Coronary artery (tissue), 2 donors: ENCODE data around the gene SUSD3.

Experiments
- DNase-seq: peaks from one replicate; pipeline ENCODE4 v3.0.0-alpha.2; 2017; ENCODE audit warnings: low spot score
- H3K27ac ChIP-seq, 2 donors: fragments of 200-600 bp; sonication (generic); one replicate each; pipeline ENCODE4 v1.5.1; 2016 to 2019
- H3K4me3 ChIP-seq: fragments of 200-600 bp; sonication (generic); 2 replicates; pipeline ENCODE4 v1.5.1; 2016; ENCODE audit warnings: mild to moderate bottlenecking, moderate library complexity
- TF ChIP-seq, protein P1 (sequence below): fragments of 200-600 bp; sonication (generic); IDR thresholded peaks from one replicate; pipeline ENCODE4 v1.5.1; 2019; ENCODE audit warnings: antibody characterized with exemption

The SUSD3 gene

DNA sequence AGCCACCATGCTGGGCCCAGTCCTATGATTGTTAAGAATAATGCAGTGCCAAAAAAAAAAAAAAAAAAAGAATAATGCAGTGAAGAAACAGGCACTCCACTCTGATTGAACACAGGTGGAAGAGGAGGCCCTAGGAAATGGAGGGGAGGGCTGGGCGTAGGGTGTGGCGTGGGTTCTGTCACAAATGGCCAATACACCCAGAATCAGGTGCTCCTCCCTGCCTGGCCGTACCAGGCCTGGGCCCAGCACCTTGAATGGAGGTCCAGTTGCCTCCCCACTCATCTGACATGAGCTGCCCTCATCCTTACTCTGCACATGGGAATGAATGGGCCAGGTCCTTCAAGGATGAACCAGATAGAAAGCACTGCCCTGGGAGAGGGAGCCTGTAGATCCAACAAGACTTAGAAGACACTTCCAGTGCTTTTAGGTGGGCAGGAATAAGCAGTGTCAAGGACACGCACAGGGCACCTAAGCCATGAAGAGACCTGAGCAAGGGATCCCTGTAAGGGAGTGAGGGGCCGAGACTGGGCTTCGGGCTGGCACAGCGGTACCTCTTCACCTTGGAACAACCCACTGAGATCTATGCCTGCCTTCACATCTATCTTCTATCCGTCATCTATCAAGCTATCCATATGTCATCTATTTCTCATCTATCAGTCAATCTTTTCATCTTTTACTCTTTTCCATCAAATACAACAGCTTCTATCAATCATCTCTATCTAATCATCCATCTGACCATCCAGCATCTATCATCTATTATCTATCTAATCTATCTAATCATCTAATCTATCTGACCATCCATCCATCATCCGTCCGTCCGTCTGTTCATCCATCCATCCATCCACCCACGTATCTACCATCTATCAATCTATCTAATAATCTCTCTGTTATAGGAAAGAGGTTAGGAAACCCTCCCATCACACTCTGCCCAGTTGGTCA lies 59.7 kb downstream of the SUSD3 start:
- Histone ChIP-seq H3K4me3 (no peak overlapping the region), H3K27ac (no peak overlapping the region)
- TF ChIP-seq, protein P1, sequence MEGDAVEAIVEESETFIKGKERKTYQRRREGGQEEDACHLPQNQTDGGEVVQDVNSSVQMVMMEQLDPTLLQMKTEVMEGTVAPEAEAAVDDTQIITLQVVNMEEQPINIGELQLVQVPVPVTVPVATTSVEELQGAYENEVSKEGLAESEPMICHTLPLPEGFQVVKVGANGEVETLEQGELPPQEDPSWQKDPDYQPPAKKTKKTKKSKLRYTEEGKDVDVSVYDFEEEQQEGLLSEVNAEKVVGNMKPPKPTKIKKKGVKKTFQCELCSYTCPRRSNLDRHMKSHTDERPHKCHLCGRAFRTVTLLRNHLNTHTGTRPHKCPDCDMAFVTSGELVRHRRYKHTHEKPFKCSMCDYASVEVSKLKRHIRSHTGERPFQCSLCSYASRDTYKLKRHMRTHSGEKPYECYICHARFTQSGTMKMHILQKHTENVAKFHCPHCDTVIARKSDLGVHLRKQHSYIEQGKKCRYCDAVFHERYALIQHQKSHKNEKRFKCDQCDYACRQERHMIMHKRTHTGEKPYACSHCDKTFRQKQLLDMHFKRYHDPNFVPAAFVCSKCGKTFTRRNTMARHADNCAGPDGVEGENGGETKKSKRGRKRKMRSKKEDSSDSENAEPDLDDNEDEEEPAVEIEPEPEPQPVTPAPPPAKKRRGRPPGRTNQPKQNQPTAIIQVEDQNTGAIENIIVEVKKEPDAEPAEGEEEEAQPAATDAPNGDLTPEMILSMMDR: no peak
- DNase-seq: peak; percentile 60

DNA sequence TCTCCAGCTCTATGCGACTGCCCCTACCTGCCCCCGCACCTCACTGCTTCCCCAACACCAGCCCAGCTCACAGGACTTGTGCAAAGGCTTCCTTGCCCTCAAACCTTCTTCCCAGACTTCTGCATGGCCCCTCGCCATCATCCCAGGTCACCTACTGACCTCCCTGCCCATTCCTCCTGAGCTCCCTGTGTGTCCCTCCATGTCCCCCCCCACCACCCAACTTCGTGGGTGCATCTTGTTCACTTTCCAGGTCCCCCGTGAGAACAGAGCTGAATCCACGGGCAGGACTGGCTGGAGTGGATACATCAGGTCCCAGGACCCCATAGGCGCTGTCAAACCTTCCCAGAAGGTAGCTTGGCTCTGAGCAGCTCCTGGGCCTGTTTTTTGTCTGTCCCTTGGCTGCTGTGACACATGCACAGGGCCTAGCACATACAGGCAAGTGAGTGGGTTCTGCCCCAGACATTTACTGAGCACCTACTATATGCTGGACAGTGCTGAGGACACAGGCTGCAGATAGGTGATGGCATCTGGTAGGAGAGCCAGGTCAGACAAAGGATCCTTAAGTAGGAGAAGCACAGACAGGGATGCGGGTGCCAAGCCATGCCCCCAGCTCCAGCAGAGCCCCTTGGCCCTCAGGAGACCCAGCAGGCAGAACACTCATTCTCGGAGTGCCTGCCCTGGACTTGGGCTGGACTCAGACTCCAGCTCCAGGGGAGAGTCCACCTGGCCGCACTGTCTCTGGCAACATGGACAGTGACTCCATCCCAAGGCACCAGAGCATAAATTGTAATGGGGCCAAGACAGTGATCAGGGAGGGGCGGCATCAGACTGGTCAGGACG lies 60.6 kb downstream of the SUSD3 start:
- DNase-seq: peak; percentile 73
- peak overlapping the region; percentile 44 for H3K4me3 ChIP-seq
- peak overlapping the region; percentile 75 to 89 for H3K27ac ChIP-seq
- TF ChIP-seq, protein P1: no peak

DNA sequence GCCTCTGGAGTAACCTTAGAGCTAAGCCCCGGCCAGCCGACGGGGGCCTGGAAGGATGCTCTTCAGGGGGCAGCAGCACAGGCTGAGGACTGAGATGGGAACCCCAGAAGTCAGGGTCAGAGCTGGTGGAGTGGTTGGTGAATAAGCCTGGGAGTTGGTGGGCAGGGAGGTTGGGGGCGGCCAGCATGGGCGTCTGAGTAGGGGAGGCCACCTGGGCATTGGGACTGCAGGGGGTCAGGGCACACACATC lies 61.1 kb downstream of the SUSD3 start:
- Histone ChIP-seq H3K27ac (peak overlapping the region; percentile 75 to 89), H3K4me3 (peak overlapping the region; percentile 44)
- DNase-seq: no peak
- TF ChIP-seq, protein P1: no peak

- Histone ChIP-seq H3K27ac (peak overlapping the region; percentile 75 to 89), H3K4me3 (peak overlapping the region; percentile 44)
- TF ChIP-seq, protein P1: peak; percentile 37
- DNase-seq: peak; percentile 95
Measured at GRCh38 chr9:93119953-93120845, 61.7 kb downstream of the SUSD3 start.

DNA sequence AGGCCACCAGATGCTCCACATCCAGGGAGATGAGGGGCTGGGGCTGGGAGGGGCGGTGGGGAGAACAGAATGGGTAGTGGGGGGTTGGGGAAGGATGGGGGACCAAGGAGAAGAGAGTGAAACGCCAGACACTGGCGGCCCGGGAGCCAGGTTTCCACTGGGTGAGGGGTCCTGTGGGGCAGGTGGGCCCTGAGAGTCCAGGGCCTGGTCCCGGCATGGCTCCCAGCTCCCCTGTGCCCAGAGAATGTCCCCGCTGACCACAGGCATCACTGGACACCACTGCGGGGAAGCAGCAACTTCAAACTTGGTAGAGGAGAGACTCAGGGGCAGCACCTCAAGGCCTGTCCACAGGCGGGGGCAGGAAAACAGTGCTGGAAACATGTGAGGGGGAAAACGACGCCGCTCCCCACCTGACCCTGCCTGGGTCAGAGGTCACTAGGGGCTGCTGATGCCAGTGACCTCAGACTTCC lies 62.4 kb downstream of the SUSD3 start:
- peak; percentile 63 for DNase-seq

More for the DNA sequence above, 62.4 kb downstream of the SUSD3 start:
- H3K27ac ChIP-seq: peak overlapping the region; percentile 75 to 89
- TF ChIP-seq, protein P1: no peak
- no peak overlapping the region for H3K4me3 ChIP-seq
